HCT116 (cell line): Measurements from ENCODE around the gene ABCA1. TPM values are rescaled to one million over a fixed set of nuclear protein-coding genes. Genes with fewer than 3 reads are reported as not detected.

Experiments used
- ATAC-seq: fragments of 200-7000 bp; cut with Tn5 transposase; 2 replicates; pipeline ENCODE4 v1.9.1; 2020; ENCODE audit warnings: mild to moderate bottlenecking, moderate library complexity
- BruUV-seq: library from RNA; stranded (reverse); fragments of 400-500 nt; replicated peaks from 2 replicates; lab custom pipeline; 2021; lab: Mats Ljungman, UMichigan
- CTCF ChIA-PET: fragments of 300-600 bp; sonication (Branson Sonifier 250); formaldehyde crosslinking; loops from one replicate; lab custom pipeline; 2021; ENCODE audit warnings: antibody characterized with exemption; lab: Charles Lee
- POLR2A ChIA-PET: fragments of 300-600, 350-600 bp; sonication (Branson Sonifier 250); formaldehyde crosslinking; loops from one replicate; lab custom pipeline; 2021; ENCODE audit warnings: antibody characterized with exemption; lab: Charles Lee
- RAD21 ChIA-PET, 2 experiments: fragments of 300-600 bp; sonication (Branson Sonifier 250); formaldehyde crosslinking; loops; one replicate each; lab custom pipeline; 2023; ENCODE audit warnings: low total read pairs in 2 of 2; ENCODE audit not compliant: uncharacterized antibody in 2 of 2, unreplicated experiment in 2 of 2, low non-redundant PET in 1 of 2; lab: Charles Lee
- DNase-seq: peaks from one replicate; pipeline ENCODE4 v3.0.0-alpha.2; 2010; ENCODE audit warnings: low read depth, low spot score
- H2AFZ ChIP-seq: fragments of 200-600 bp; shearing (Covaris generic), sonication (generic); 2 replicates; pipeline ENCODE4 v1.6.1; 2017; ENCODE audit warnings: low read depth, mixed run types, mixed read lengths, antibody characterized with exemption, low read length; ENCODE audit not compliant: poor library complexity, severe bottlenecking
- H3K27ac ChIP-seq: 2 replicates; pipeline ENCODE4 v1.5.1; 2012; ENCODE audit warnings: low read depth, low read length
- H3K27me3 ChIP-seq: fragments of 200-600 bp; sonication (generic); 2 replicates; pipeline ENCODE4 v1.6.1; 2016; ENCODE audit warnings: mixed run types, low read length, mixed read lengths; ENCODE audit not compliant: insufficient read depth
- H3K36me3 ChIP-seq, 2 experiments: fragments of 200-500 bp in 1 of 2; fragments of 200-600 bp in 1 of 2; sonication (Bioruptor generic) in 1 of 2; sonication (generic) in 1 of 2; 2 replicates each; pipeline versions ENCODE4 v1.5.1 to v1.6.1; 2014 to 2016; ENCODE audit warnings: low read length in 2 of 2, inconsistent platforms in 1 of 2, mixed read lengths in 1 of 2, mixed run types in 1 of 2; ENCODE audit not compliant: insufficient read depth in 2 of 2, control insufficient read depth in 1 of 2
- H3K4me1 ChIP-seq, 2 experiments: fragments of 200-600 bp in 1 of 2; sonication (generic) in 1 of 2; 2 replicates each; pipeline versions ENCODE4 v1.5.1 to v1.6.1; 2012 to 2017; ENCODE audit warnings: low read length in 2 of 2, inconsistent platforms in 1 of 2, mild to moderate bottlenecking in 1 of 2, mixed read lengths in 1 of 2, mixed run types in 1 of 2, moderate library complexity in 1 of 2; ENCODE audit not compliant: insufficient read depth in 2 of 2, control insufficient read depth in 1 of 2
- H3K4me2 ChIP-seq: fragments of 200-600 bp; sonication (generic); 2 replicates; pipeline ENCODE4 v1.6.1; 2017; ENCODE audit warnings: mixed run types, low read length, mixed read lengths
- H3K4me3 ChIP-seq, 2 experiments: fragments of 200-600 bp in 1 of 2; sonication (generic) in 1 of 2; replicated peaks in 1 of 2; 2 replicates each; pipeline ENCODE4 v1.5.1; 2011 to 2016; ENCODE audit warnings: low read length in 2 of 2, control low read depth in 1 of 2, low read depth in 1 of 2, mild to moderate bottlenecking in 1 of 2, mixed read lengths in 1 of 2, mixed run types in 1 of 2
- H3K79me2 ChIP-seq: fragments of 200-600 bp; sonication (generic); 2 replicates; pipeline ENCODE4 v1.6.1; 2017; ENCODE audit warnings: mild to moderate bottlenecking, mixed run types, low read length, moderate library complexity, mixed read lengths; ENCODE audit not compliant: insufficient read depth
- H3K9ac ChIP-seq: fragments of 200-600 bp; sonication (generic); 2 replicates; pipeline ENCODE4 v1.6.1; 2016; ENCODE audit warnings: low read length, mixed read lengths
- H3K9me2 ChIP-seq: fragments of 200-600 bp; sonication (generic), shearing (Covaris generic); 2 replicates; pipeline ENCODE4 v1.6.1; 2017; ENCODE audit warnings: mixed run types, mild to moderate bottlenecking, moderate library complexity; ENCODE audit not compliant: insufficient read depth
- H3K9me3 ChIP-seq, 2 experiments: fragments of 200-500 bp in 1 of 2; fragments of 200-600 bp in 1 of 2; sonication (Bioruptor generic) in 1 of 2; sonication (generic) in 1 of 2; 2 replicates each; pipeline ENCODE4 v1.6.1; 2014 to 2017; ENCODE audit warnings: low read length in 2 of 2, mixed read lengths in 2 of 2, inconsistent platforms in 1 of 2, low read depth in 1 of 2, mild to moderate bottlenecking in 1 of 2, mixed run types in 1 of 2, moderate library complexity in 1 of 2; ENCODE audit not compliant: control insufficient read depth in 1 of 2, insufficient read depth in 1 of 2
- H4K20me1 ChIP-seq: fragments of 200-600 bp; sonication (generic), shearing (Covaris generic); 2 replicates; pipeline ENCODE4 v1.6.1; 2017; ENCODE audit warnings: mixed run types, mild to moderate bottlenecking, moderate library complexity; ENCODE audit not compliant: insufficient read depth
- FOSL1 ChIP-seq: IDR thresholded peaks from 2 replicates; pipeline ENCODE4 v1.6.1; 2012; ENCODE audit warnings: low read depth
- JUND ChIP-seq: IDR thresholded peaks from 2 replicates; pipeline ENCODE4 v1.6.1; 2012
- intact Hi-C: fragments of 100-400 bp; cut with micrococcal nuclease; formaldehyde crosslinking; loops from 2 replicates; pipeline ENCODE4 v1.10.0; 2022
- total RNA-seq: library from RNA; stranded (reverse); gene quantifications from one replicate; pipeline ENCODE4 v1.2.1, GENCODE V29; 2021; ENCODE audit not compliant: unreplicated experiment
- TF ChIP-seq, protein P1 (sequence below), 3 experiments: fragments of 200-600 bp in 1 of 3; sonication (generic) in 1 of 3; IDR thresholded peaks in 2 of 3; conservative IDR thresholded peaks in 1 of 3; 2 replicates each; pipeline ENCODE4 v1.5.1; 2012 to 2017; ENCODE audit warnings: low read depth in 2 of 3, low read length in 2 of 3, antibody characterized with exemption in 1 of 3, borderline replicate concordance in 1 of 3, control low read depth in 1 of 3, mild to moderate bottlenecking in 1 of 3, mixed read lengths in 1 of 3, mixed run types in 1 of 3, moderate library complexity in 1 of 3; ENCODE audit not compliant: insufficient read depth in 1 of 3

Gene ABCA1
- total RNA-seq, 1 experiment from 2014 or later: 0.89 TPM

GRCh38 chr9:104905931-104906330, 22.0 kb downstream of the ABCA1 start:
- Histone ChIP-seq H3K9me3 (no peaks in the 10 kb centered on the region), H3K9me2 (no peaks in the 10 kb centered on the region), H3K79me2 (no peaks in the 10 kb centered on the region), H3K4me3 (no peak overlapping the region), H3K27me3 (peaks cover 17% of the 10 kb centered on the region; the same call in 1 of the 2 replicates), H3K9ac (no peak overlapping the region), H3K4me2 (no peak overlapping the region), H3K4me1 (peaks cover 0 to 6% of the 10 kb centered on the region in 2 experiments; a peak in 1 of 4 replicates), H3K27ac (no peak overlapping the region), H4K20me1 (no peaks in the 10 kb centered on the region), H3K36me3 (no peaks in the 10 kb centered on the region), H2AFZ (no peak overlapping the region)
- CTCF ChIA-PET: no interaction called here
- no peak for ATAC-seq
- TF ChIP-seq JUND: no peak
- intact Hi-C loops: no loop called here
- RAD21 ChIA-PET: no interaction called here
- BruUV-seq: no TSS peak
- POLR2A ChIA-PET: no interaction called here
- no peak for DNase-seq

DNA sequence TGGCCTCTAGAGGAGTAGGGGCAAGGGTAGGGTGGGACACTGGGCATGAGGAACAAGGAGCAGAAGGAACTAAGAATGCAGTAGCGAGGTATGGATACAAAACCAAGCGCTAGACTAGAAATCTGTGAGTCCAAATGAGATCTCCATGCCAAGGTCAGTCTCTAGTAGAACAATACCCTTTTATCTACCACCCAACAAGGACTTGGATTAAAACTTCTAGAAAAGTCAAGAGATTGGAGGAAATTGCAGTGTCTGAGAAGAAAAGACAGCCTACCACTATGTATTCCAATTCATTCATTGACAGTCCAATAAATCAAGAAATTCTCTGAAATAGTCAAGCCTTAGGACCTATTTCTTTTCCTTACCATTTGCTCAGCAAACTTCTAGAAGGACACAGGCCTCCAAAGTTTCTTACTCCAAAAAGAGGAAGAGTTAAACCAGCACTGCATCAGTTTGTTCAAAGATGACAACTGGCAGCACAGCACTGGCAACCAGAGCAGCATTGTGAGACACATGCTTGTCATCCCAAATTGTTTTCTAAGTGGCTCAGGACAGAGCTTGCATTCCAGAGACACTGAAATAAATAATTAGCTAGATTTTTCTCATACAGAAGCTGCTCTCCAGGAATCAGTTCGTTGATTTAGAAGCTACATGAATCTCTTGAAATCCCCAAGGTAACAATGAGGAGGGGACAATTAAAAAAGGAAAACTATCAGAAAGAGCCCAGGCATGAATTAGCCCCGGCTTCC, 22.6 kb downstream of the ABCA1 start:
- peaks cover 0 to 6% of the 10 kb centered on the region in 2 experiments; a peak in 1 of 4 replicates for H3K4me1 ChIP-seq
- no peak overlapping the region for H3K4me2 ChIP-seq
- CTCF ChIA-PET: no interaction called here
- no peak overlapping the region for H2AFZ ChIP-seq
- no peak for ATAC-seq
- no TSS peak for BruUV-seq
- TF ChIP-seq, protein P1, sequence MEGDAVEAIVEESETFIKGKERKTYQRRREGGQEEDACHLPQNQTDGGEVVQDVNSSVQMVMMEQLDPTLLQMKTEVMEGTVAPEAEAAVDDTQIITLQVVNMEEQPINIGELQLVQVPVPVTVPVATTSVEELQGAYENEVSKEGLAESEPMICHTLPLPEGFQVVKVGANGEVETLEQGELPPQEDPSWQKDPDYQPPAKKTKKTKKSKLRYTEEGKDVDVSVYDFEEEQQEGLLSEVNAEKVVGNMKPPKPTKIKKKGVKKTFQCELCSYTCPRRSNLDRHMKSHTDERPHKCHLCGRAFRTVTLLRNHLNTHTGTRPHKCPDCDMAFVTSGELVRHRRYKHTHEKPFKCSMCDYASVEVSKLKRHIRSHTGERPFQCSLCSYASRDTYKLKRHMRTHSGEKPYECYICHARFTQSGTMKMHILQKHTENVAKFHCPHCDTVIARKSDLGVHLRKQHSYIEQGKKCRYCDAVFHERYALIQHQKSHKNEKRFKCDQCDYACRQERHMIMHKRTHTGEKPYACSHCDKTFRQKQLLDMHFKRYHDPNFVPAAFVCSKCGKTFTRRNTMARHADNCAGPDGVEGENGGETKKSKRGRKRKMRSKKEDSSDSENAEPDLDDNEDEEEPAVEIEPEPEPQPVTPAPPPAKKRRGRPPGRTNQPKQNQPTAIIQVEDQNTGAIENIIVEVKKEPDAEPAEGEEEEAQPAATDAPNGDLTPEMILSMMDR (IDR thresholded peaks at IDR 0.05 in 2 of 3, conservative IDR thresholded peaks at IDR 0.05 in 1 of 3; ENCODE audit: borderline replicate concordance in 1 of 3, insufficient read depth in 1 of 3, low read depth in 2 of 3, low read length in 2 of 3): no peak
- no peak for TF ChIP-seq FOSL1
- H3K9ac ChIP-seq: no peak overlapping the region
- H3K9me3 ChIP-seq: no peaks in the 10 kb centered on the region
- POLR2A ChIA-PET: no interaction called here
- no peaks in the 10 kb centered on the region for H4K20me1 ChIP-seq
- no peaks in the 10 kb centered on the region for H3K79me2 ChIP-seq
- no peaks in the 10 kb centered on the region for H3K9me2 ChIP-seq
- no peak overlapping the region for H3K27ac ChIP-seq
- peaks cover 17% of the 10 kb centered on the region; the same call in 1 of the 2 replicates for H3K27me3 ChIP-seq
- intact Hi-C loops: no loop called here
- no peak for DNase-seq
- H3K4me3 ChIP-seq: no peak overlapping the region
- RAD21 ChIA-PET: no interaction called here
- H3K36me3 ChIP-seq: no peaks in the 10 kb centered on the region
